ENCODE data around the gene DIP2C. TPM values are rescaled to one million over a fixed set of nuclear protein-coding genes. Genes with fewer than 3 reads are reported as not detected.

The DIP2C gene
- total RNA-seq, 1 donor from 2014 or later = 1.6 TPM

DNA sequence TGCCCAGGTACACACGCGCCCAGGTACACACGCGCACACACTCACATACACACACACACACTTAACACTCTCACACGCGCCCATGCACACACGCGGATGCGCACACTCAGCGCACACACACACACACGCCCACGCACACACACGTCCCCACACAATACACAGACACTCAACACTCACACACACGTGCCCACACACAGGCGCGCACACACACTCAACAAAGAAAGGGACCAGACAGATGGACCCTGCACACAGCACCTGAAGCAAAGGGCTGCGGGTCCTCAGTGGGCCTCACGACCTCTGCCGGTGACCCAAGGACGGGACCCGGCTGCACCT lies 296.8 kb downstream of the DIP2C start:
- no peak overlapping the region for H3K27ac Mint-ChIP-seq
- no peak for DNase-seq (ENCODE audit: low spot score)
- H3K4me1 Mint-ChIP-seq (ENCODE audit: low read depth) = no peaks in the 10 kb centered on the region
- H3K4me3 Mint-ChIP-seq (ENCODE audit: low read depth) = no peak overlapping the region
- H3K27me3 Mint-ChIP-seq (ENCODE audit: low read depth) = no peaks in the 10 kb centered on the region
- intact Hi-C loops (cut with micrococcal nuclease) = no loop called here
- no peaks in the 10 kb centered on the region for H3K36me3 Mint-ChIP-seq (ENCODE audit: low read depth)
- no peaks in the 10 kb centered on the region for H3K9me3 Mint-ChIP-seq

DNA sequence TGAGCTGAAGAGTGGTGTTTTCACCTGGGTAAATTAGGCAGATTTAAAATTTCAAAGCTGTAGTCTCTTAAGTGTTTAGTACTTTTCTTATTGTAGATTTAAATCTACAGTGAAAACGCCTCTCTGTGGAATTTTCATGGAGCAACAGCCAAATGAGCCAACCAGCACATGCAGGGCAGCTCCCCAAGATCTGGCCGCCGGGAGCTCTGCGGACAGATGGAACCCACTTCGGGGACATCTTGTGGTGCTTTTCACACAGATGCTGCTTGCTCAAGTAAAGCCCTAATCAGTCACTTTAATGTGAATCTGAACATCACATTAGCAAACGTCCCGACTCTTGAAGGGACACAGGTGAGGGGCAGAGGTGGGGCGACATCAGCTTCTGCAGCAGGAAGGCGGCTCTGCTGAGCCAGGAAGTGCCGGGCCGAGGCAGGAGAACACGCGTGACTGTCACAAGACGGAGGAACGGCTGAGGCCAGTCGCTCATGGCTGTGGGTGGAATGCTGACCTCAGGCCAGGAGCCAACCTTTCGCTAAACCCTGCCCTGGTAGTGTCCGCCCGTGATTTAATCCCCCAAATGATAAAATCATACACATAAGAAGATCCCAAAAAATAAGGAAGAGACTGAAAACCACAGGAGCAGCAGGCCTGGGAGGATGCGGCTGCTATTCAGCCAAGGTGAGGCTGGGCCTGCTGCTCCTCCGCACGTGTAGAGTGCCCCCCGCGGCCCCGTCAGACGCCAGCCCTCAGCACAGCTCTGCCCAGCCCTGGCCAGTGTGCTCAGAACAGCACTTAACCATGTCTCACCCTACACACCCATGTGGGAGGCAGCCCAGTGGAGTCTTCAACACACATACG lies 297.4 kb downstream of the DIP2C start:
- H3K27ac Mint-ChIP-seq = no peak overlapping the region
- intact Hi-C loops (cut with micrococcal nuclease) = no loop called here
- no peaks in the 10 kb centered on the region for H3K4me1 Mint-ChIP-seq (ENCODE audit: low read depth)
- no peaks in the 10 kb centered on the region for H3K27me3 Mint-ChIP-seq (ENCODE audit: low read depth)
- H3K36me3 Mint-ChIP-seq (ENCODE audit: low read depth) = no peaks in the 10 kb centered on the region
- H3K4me3 Mint-ChIP-seq (ENCODE audit: low read depth) = no peak overlapping the region
- DNase-seq (ENCODE audit: low spot score) = no peak
- no peaks in the 10 kb centered on the region for H3K9me3 Mint-ChIP-seq

GRCh38 chr10:391305-391704 lies 298.2 kb downstream of the DIP2C start:
- no peak for DNase-seq (ENCODE audit: low spot score)
- H3K4me3 Mint-ChIP-seq (ENCODE audit: low read depth) = no peak overlapping the region
- H3K4me1 Mint-ChIP-seq (ENCODE audit: low read depth) = no peaks in the 10 kb centered on the region
- no peaks in the 10 kb centered on the region for H3K27me3 Mint-ChIP-seq (ENCODE audit: low read depth)
- H3K27ac Mint-ChIP-seq = no peak overlapping the region
- intact Hi-C loops (cut with micrococcal nuclease) = no loop called here
- no peaks in the 10 kb centered on the region for H3K36me3 Mint-ChIP-seq (ENCODE audit: low read depth)
- no peaks in the 10 kb centered on the region for H3K9me3 Mint-ChIP-seq

GRCh38 chr10:390449-391100 lies 298.9 kb downstream of the DIP2C start:
- intact Hi-C loops (cut with micrococcal nuclease) = no loop called here
- Mint-ChIP-seq H3K27me3 (ENCODE audit: low read depth) (no peaks in the 10 kb centered on the region), H3K4me3 (ENCODE audit: low read depth) (no peak overlapping the region), H3K36me3 (ENCODE audit: low read depth) (no peaks in the 10 kb centered on the region), H3K9me3 (no peaks in the 10 kb centered on the region), H3K27ac (no peak overlapping the region), H3K4me1 (ENCODE audit: low read depth) (no peaks in the 10 kb centered on the region)
- no peak for DNase-seq (ENCODE audit: low spot score)

DNA sequence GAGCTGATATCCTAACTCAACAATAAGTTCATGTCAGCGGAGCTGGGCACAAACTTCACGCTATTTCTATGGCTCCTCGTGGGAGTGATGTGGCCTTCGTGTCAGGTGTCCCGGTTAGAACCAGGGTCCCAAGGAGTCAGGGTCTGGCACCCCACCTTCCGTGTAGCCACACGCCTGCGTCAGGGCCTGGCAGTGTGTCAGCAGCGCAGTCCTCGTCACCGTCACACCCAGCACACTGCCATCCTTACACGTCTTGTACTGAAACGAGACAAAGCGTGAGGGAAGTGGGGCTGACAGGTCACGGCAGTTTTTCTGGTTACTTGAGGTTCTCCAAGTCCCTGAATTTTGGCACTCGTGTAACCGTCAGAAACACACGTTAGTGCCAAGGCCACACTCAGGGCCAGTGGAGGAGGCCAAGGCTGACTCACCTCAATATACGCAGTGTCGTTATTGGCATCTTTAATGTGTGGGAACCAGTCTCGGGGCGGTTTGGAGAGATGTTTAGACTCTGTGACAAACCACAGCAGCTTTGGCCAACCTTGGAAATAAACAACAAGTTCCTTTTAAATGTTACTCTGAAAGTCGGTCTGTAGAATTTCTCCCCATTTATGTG lies 299.5 kb downstream of the DIP2C start:
- no peaks in the 10 kb centered on the region for H3K4me1 Mint-ChIP-seq (ENCODE audit: low read depth)
- no peak for DNase-seq (ENCODE audit: low spot score)
- no peak overlapping the region for H3K27ac Mint-ChIP-seq
- no peaks in the 10 kb centered on the region for H3K27me3 Mint-ChIP-seq (ENCODE audit: low read depth)
- H3K9me3 Mint-ChIP-seq = no peaks in the 10 kb centered on the region
- H3K36me3 Mint-ChIP-seq (ENCODE audit: low read depth) = no peaks in the 10 kb centered on the region
- intact Hi-C loops (cut with micrococcal nuclease) = no loop called here
- H3K4me3 Mint-ChIP-seq (ENCODE audit: low read depth) = no peak overlapping the region

DNA sequence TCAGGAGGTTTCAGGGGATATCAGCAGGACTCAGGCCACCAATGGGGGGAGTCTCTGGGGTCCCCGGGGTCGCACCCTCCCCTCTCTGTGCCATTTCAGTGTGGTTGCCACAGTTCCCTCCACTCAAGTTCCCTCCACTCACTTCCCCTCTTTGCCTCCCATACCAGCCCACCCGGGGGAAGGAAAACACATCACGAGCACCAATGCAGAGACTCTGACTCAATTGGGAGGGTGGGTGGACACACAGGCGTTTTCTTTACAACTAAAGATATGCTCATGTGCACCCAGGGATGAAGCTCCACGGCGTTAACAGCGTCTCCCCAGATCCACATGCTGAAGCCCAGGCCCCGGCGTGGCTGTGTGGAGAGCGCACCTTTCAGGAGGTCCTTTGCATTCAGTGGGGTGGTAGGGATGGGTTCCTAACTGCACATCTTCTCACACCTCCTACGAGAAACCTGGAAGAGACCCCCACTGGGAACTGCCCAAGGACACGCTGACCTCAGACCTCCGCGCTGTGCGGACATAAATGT lies 300.1 kb downstream of the DIP2C start:
- H3K27ac Mint-ChIP-seq = no peak overlapping the region
- H3K36me3 Mint-ChIP-seq (ENCODE audit: low read depth) = no peaks in the 10 kb centered on the region
- intact Hi-C loops (cut with micrococcal nuclease) = no loop called here
- no peak for DNase-seq (ENCODE audit: low spot score)
- H3K4me1 Mint-ChIP-seq (ENCODE audit: low read depth) = no peaks in the 10 kb centered on the region
- H3K27me3 Mint-ChIP-seq (ENCODE audit: low read depth) = no peaks in the 10 kb centered on the region
- H3K4me3 Mint-ChIP-seq (ENCODE audit: low read depth) = no peak overlapping the region
- H3K9me3 Mint-ChIP-seq = no peaks in the 10 kb centered on the region

DNA sequence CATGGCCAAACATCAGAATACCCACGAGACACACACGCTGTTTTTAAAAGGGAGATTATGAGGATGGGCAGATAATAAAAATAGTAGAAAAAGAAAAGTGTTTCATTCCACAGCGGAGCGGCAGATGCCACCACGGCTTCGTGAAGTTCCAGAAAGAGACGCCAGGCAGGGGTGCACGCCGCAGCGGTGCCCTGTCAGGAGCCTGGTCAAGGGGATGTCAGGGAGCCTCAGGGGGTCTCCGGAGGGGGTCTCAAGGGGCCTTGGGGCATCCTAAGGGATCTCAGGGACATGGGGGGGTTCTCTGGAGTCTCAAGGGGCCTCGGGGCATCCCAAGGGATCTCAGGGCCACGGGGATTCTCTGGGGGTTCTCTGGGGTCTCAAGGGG lies 300.8 kb downstream of the DIP2C start:
- Mint-ChIP-seq H3K36me3 (ENCODE audit: low read depth) (no peaks in the 10 kb centered on the region), H3K4me3 (ENCODE audit: low read depth) (no peak overlapping the region), H3K4me1 (ENCODE audit: low read depth) (no peaks in the 10 kb centered on the region), H3K27me3 (ENCODE audit: low read depth) (no peaks in the 10 kb centered on the region), H3K27ac (no peak overlapping the region), H3K9me3 (no peaks in the 10 kb centered on the region)
- DNase-seq (ENCODE audit: low spot score) = no peak
- intact Hi-C loops (cut with micrococcal nuclease) = no loop called here

GRCh38 chr10:387909-388660 lies 301.4 kb downstream of the DIP2C start:
- Mint-ChIP-seq H3K27me3 (ENCODE audit: low read depth) (no peaks in the 10 kb centered on the region), H3K9me3 (no peaks in the 10 kb centered on the region), H3K36me3 (ENCODE audit: low read depth) (no peaks in the 10 kb centered on the region), H3K4me1 (ENCODE audit: low read depth) (no peaks in the 10 kb centered on the region), H3K4me3 (ENCODE audit: low read depth) (no peak overlapping the region), H3K27ac (no peak overlapping the region)
- intact Hi-C loops (cut with micrococcal nuclease) = no loop called here
- DNase-seq (ENCODE audit: low spot score) = no peak

GRCh38 chr10:387593-387891 lies 301.9 kb downstream of the DIP2C start:
- no peaks in the 10 kb centered on the region for H3K4me1 Mint-ChIP-seq (ENCODE audit: low read depth)
- no peaks in the 10 kb centered on the region for H3K27me3 Mint-ChIP-seq (ENCODE audit: low read depth)
- no peak overlapping the region for H3K27ac Mint-ChIP-seq

GRCh38 chr10:386771-387592 lies 302.5 kb downstream of the DIP2C start:
- H3K9me3 Mint-ChIP-seq = no peaks in the 10 kb centered on the region
- no peaks in the 10 kb centered on the region for H3K36me3 Mint-ChIP-seq (ENCODE audit: low read depth)
- DNase-seq (ENCODE audit: low spot score) = no peak
- no peaks in the 10 kb centered on the region for H3K27me3 Mint-ChIP-seq (ENCODE audit: low read depth)
- intact Hi-C loops (cut with micrococcal nuclease) = no loop called here
- H3K4me3 Mint-ChIP-seq (ENCODE audit: low read depth) = no peak overlapping the region
- peaks cover 4% of the 10 kb centered on the region for H3K4me1 Mint-ChIP-seq (ENCODE audit: low read depth)
- no peak overlapping the region for H3K27ac Mint-ChIP-seq

More at GRCh38 chr10:387593-387891, 301.9 kb downstream of the DIP2C start:
- no peak for DNase-seq (ENCODE audit: low spot score)
- no peak overlapping the region for H3K4me3 Mint-ChIP-seq (ENCODE audit: low read depth)
- H3K36me3 Mint-ChIP-seq (ENCODE audit: low read depth) = no peaks in the 10 kb centered on the region
- no peaks in the 10 kb centered on the region for H3K9me3 Mint-ChIP-seq
- intact Hi-C loops (cut with micrococcal nuclease) = no loop called here

DNA sequence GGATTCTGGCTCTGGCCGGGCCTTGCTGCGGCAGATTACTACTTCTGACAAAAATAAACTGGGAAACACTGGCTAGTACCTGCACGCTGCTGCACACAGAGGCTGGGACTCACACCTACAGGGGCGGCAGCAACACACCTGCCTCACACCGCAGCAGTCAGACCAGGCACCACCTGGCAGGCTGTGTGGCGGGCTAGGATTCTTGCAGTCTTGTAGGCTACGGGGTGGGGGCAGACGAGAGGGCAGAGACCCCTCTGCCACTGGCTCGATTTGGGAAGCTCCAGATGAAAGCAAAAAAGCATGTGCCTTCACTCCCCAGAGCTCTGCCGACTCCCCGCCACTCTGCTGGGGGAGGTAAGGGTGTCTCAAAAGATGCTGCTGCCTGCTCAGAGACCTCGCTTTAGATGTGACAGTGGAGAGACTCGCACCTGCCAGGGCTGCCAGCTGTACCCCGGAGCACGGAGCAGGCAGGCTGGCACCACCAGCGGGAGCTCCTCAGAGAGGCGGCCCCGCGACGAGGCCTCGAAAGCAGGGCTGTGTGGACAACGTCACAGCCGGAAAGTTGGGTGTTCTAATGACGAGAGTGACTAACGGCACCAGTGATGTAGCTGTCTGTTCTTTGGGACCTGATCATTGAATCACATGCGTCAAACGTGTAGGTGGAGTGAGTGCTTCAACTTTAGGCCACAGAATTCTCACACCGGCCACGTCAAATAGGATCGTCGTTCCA lies 303.7 kb downstream of the DIP2C start:
- Mint-ChIP-seq H3K27me3 (ENCODE audit: low read depth) (peaks cover 2% of the 10 kb centered on the region), H3K27ac (no peak overlapping the region), H3K4me1 (ENCODE audit: low read depth) (peaks cover 9% of the 10 kb centered on the region), H3K9me3 (no peaks in the 10 kb centered on the region), H3K36me3 (ENCODE audit: low read depth) (peaks cover 4% of the 10 kb centered on the region), H3K4me3 (ENCODE audit: low read depth) (no peak overlapping the region)
- intact Hi-C loops (cut with micrococcal nuclease) = no loop called here
- no peak for DNase-seq (ENCODE audit: low spot score)
